ENCODE data around the gene ERC2. TPM values are rescaled to one million over a fixed set of nuclear protein-coding genes. Genes with fewer than 3 reads are reported as not detected.
"Not testable (repeated sequence)": the region's sequence is repeated elsewhere in the genome, so short reads cannot be mapped to it uniquely, and the experiment has no call there.

ERC2 gene
- total RNA-seq, 1 experiment from 2014 or later: 6.3 TPM

DNA sequence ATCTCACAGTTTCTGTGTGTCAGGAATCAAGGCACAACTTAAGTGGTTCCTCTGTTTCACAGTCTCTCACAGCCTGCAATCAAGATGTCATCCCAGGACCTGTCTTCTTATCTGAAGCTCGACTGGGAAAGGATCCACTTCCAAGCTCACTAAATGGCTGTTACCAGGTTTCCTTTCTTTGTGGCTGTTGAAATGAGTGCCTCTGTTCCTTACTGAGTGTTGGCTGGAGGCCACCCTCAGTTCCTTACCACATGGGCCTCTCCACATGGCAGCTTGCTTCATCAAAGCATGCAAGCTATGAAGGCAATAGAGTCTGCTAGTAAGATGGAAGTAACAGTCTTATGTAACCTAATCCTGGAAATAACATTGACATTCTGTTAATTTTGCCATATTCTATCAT lies 174.0 kb downstream of the ERC2 start:
- Histone ChIP-seq H3K9me3 (replicated peaks) (no peaks in the 10 kb centered on the region; the same call in 1 of the 2 replicates), H3K36me3 (no peaks in the 10 kb centered on the region), H3K4me3 (no peak overlapping the region), H3K27me3 (no peaks in the 10 kb centered on the region), H3K27ac (no peak overlapping the region), H3K4me1 (peaks cover 8% of the 10 kb centered on the region; the same call in 1 of the 2 replicates)
- no peak for DNase-seq

- Histone ChIP-seq H3K4me1 (peaks cover 8% of the 10 kb centered on the region; the same call in 1 of the 2 replicates), H3K9me3 (replicated peaks) (no peaks in the 10 kb centered on the region), H3K36me3 (no peaks in the 10 kb centered on the region), H3K27me3 (no peaks in the 10 kb centered on the region), H3K4me3 (no peak overlapping the region), H3K27ac (no peak overlapping the region)
- no peak for DNase-seq
These were observed 176.3 kb downstream of the ERC2 start for GRCh38 chr3:56291953-56292352.

DNA sequence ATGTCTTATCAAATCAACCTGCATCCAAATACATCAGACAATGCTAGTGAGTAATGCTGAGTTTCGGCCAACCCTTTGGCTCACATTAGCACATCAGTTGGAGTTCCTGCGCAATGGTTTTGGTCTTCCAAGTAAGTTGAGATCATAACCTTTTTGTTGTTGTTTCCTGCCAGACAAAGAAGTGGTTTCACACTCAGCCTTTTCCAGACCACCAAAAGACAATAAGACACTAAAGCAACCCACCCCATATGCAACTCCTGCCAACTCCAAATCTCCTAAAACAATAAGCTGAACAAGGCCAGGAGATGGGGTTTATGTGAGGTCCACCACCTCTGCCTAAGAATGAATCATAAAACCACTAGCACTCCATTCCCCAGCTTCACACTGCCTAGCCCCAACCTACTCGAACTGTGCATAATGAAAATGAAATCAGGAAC lies 177.0 kb downstream of the ERC2 start:
- H3K36me3 ChIP-seq: no peaks in the 10 kb centered on the region
- H3K27me3 ChIP-seq: no peaks in the 10 kb centered on the region
- no peak overlapping the region for H3K27ac ChIP-seq
- no peaks in the 10 kb centered on the region for H3K9me3 ChIP-seq (replicated peaks)
- H3K4me1 ChIP-seq: peaks cover 8% of the 10 kb centered on the region; the same call in 1 of the 2 replicates
- H3K4me3 ChIP-seq: no peak overlapping the region
- DNase-seq: peak; percentile 11 to 45

GRCh38 chr3:56290374-56290773 lies 177.9 kb downstream of the ERC2 start:
- H3K4me3 ChIP-seq: no peak overlapping the region
- H3K27me3 ChIP-seq: no peaks in the 10 kb centered on the region
- DNase-seq: no peak
- H3K36me3 ChIP-seq: no peaks in the 10 kb centered on the region
- H3K27ac ChIP-seq: no peak overlapping the region
- H3K9me3 ChIP-seq (replicated peaks): no peaks in the 10 kb centered on the region
- H3K4me1 ChIP-seq: peaks cover 11% of the 10 kb centered on the region; the same call in 1 of the 2 replicates

DNA sequence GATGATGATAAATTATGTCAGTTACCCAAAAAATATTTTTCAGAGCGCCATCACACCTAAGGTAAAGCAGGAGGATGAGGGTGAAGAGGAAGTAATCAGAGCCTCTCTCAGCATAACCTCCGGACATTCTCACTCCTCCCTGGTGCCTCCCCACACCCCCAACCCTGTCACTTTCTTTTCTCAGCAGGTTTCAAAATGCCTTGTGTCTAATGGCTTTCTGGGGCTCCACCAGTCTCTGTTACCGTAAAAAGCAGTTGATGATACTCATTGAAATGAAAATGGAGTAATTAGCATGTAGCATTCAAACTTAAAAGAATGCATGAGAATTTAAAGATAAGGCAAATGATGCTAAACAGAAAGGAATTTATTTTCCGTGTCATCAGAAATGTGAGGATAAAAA lies 180.0 kb downstream of the ERC2 start:
- peaks cover 11% of the 10 kb centered on the region; the same call in 1 of the 2 replicates for H3K4me1 ChIP-seq
- H3K27me3 ChIP-seq: no peaks in the 10 kb centered on the region
- H3K9me3 ChIP-seq (replicated peaks): no peaks in the 10 kb centered on the region
- H3K4me3 ChIP-seq: no peak overlapping the region
- H3K36me3 ChIP-seq: no peaks in the 10 kb centered on the region
- no peak for DNase-seq
- no peak overlapping the region for H3K27ac ChIP-seq

- Histone ChIP-seq H3K36me3 (no peaks in the 10 kb centered on the region), H3K4me1 (peaks cover 3% of the 10 kb centered on the region; the same call in 1 of the 2 replicates), H3K27me3 (no peaks in the 10 kb centered on the region), H3K4me3 (no peak overlapping the region), H3K27ac (no peak overlapping the region), H3K9me3 (replicated peaks) (no peaks in the 10 kb centered on the region; the same call in 1 of the 2 replicates)
- DNase-seq: no peak
These were observed 185.9 kb downstream of the ERC2 start for GRCh38 chr3:56282341-56282740.

- Histone ChIP-seq H3K4me1 (no peaks in the 10 kb centered on the region), H3K27me3 (no peaks in the 10 kb centered on the region), H3K4me3 (no peak overlapping the region), H3K36me3 (no peaks in the 10 kb centered on the region), H3K27ac (no peak overlapping the region), H3K9me3 (replicated peaks) (no peaks in the 10 kb centered on the region)
- no peak for DNase-seq
These were observed 191.0 kb downstream of the ERC2 start for GRCh38 chr3:56277236-56277635.

DNA sequence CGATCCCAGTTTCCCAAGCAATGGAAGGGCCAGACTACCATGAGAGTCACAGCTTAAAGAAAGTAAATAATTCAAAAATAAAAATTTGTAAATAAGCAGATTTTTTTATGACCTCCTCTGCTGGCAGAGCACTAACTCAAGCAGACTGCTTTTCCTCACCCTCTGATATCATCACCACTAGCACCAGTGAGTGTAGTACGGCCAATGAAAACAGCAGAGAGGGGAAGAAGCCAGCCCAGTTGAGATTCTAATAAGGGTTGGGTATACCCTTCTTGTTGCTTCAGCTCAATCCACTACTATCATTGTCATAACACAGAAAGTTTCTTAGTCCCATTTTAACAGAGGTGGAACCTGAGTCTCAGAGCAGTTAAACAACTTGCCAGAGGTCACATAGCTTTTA lies 193.1 kb downstream of the ERC2 start:
- no peaks in the 10 kb centered on the region for H3K27me3 ChIP-seq
- DNase-seq: no peak
- peaks cover under 1% of the 10 kb centered on the region; the same call in 1 of the 2 replicates for H3K4me1 ChIP-seq
- H3K9me3 ChIP-seq (replicated peaks): no peaks in the 10 kb centered on the region
- H3K36me3 ChIP-seq: no peaks in the 10 kb centered on the region
- no peak overlapping the region for H3K4me3 ChIP-seq
- no peak overlapping the region for H3K27ac ChIP-seq

GRCh38 chr3:56269755-56270535 lies 198.3 kb downstream of the ERC2 start:
- Histone ChIP-seq H3K9me3 (replicated peaks) (no peaks in the 10 kb centered on the region), H3K27ac (peak overlapping the region; percentile 24; the same call in 1 of the 2 replicates), H3K4me1 (peaks cover 10% of the 10 kb centered on the region; the same call in 1 of the 2 replicates), H3K4me3 (no peak overlapping the region), H3K27me3 (no peaks in the 10 kb centered on the region), H3K36me3 (no peaks in the 10 kb centered on the region)
- DNase-seq: peak; percentile 20 to 45

- Histone ChIP-seq H3K4me1 (peaks cover 10% of the 10 kb centered on the region; the same call in 1 of the 2 replicates), H3K27ac (no peak overlapping the region; the same call in 1 of the 2 replicates), H3K36me3 (no peaks in the 10 kb centered on the region), H3K27me3 (no peaks in the 10 kb centered on the region), H3K9me3 (replicated peaks) (no peaks in the 10 kb centered on the region), H3K4me3 (no peak overlapping the region)
- no peak for DNase-seq
These were observed 199.5 kb downstream of the ERC2 start for GRCh38 chr3:56268616-56269383.

- not testable (repeated sequence) for DNase-seq; H3K27me3 ChIP-seq; H3K36me3 ChIP-seq; H3K4me3 ChIP-seq; H3K9me3 ChIP-seq (replicated peaks); H3K4me1 ChIP-seq; H3K27ac ChIP-seq
These were observed 206.4 kb downstream of the ERC2 start for GRCh38 chr3:56261852-56262251.

GRCh38 chr3:56260262-56260661 lies 208.0 kb downstream of the ERC2 start:
- H3K27ac ChIP-seq: no peak overlapping the region

GRCh38 chr3:56257826-56258225 lies 210.4 kb downstream of the ERC2 start:
- no peaks in the 10 kb centered on the region for H3K27me3 ChIP-seq
- H3K4me1 ChIP-seq: no peaks in the 10 kb centered on the region
- H3K36me3 ChIP-seq: no peaks in the 10 kb centered on the region
- H3K4me3 ChIP-seq: no peak overlapping the region
- no peaks in the 10 kb centered on the region for H3K9me3 ChIP-seq (replicated peaks)
- no peak overlapping the region for H3K27ac ChIP-seq
- no peak for DNase-seq

More at GRCh38 chr3:56260262-56260661, 208.0 kb downstream of the ERC2 start:
- DNase-seq: no peak
- Histone ChIP-seq H3K4me3 (no peak overlapping the region), H3K4me1 (no peaks in the 10 kb centered on the region), H3K9me3 (replicated peaks) (no peaks in the 10 kb centered on the region), H3K27me3 (no peaks in the 10 kb centered on the region), H3K36me3 (no peaks in the 10 kb centered on the region)

DNA sequence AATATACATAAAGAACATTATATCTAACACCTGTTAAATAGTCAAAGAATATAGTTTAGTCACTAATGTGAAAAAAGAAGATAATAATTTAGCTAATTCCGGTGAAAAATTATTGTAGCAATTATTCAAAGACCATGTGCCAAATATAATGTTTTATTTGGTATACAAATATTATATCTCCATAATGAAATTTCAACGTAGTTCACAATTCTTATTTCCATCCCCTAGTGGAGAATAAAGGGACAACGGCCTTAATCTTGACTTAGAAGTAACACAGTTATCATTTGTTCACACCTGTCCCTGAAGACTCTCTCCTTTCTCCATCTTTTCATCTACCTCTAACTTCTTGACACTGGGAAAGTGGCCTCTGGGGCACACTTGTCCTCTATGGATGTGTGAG lies 213.4 kb downstream of the ERC2 start:
- Histone ChIP-seq H3K4me1 (peaks cover 7% of the 10 kb centered on the region), H3K9me3 (replicated peaks) (no peaks in the 10 kb centered on the region), H3K4me3 (no peak overlapping the region), H3K27ac (no peak overlapping the region), H3K27me3 (no peaks in the 10 kb centered on the region), H3K36me3 (no peaks in the 10 kb centered on the region)
- DNase-seq: no peak
